ENCODE results near the gene ACP6.

Gene ACP6

GRCh38 chr1:147651466-147651865 lies 18.9 kb downstream of the ACP6 start:
- peak; percentile 3 for DNase-seq (ENCODE audit: low read depth)

GRCh38 chr1:147648933-147649332 lies 21.4 kb downstream of the ACP6 start:
- DNase-seq (ENCODE audit: low read depth) = no peak

- DNase-seq (ENCODE audit: low read depth) = no peak
These were observed 22.3 kb downstream of the ACP6 start for GRCh38 chr1:147647796-147648633.

- DNase-seq (ENCODE audit: low read depth) = no peak
These were observed 26.4 kb downstream of the ACP6 start for GRCh38 chr1:147643974-147644373.

- DNase-seq (ENCODE audit: low read depth) = peak; percentile 49
These were observed 28.4 kb downstream of the ACP6 start for GRCh38 chr1:147641695-147642592.

- DNase-seq (ENCODE audit: low read depth) = no peak
These were observed 29.0 kb downstream of the ACP6 start for GRCh38 chr1:147641291-147641690.

- DNase-seq (ENCODE audit: low read depth) = peak; percentile 87
These were observed 29.7 kb downstream of the ACP6 start for GRCh38 chr1:147640553-147641165.

GRCh38 chr1:147636314-147636713 lies 34.0 kb downstream of the ACP6 start:
- DNase-seq (ENCODE audit: low read depth) = no peak

- no peak for DNase-seq (ENCODE audit: low read depth)
These were observed 35.0 kb downstream of the ACP6 start for GRCh38 chr1:147635342-147635741.

GRCh38 chr1:147634645-147635044 lies 35.7 kb downstream of the ACP6 start:
- no peak for DNase-seq (ENCODE audit: low read depth)

- no peak for DNase-seq (ENCODE audit: low read depth)
These were observed 36.6 kb downstream of the ACP6 start for GRCh38 chr1:147633759-147634158.

GRCh38 chr1:147631839-147632238 lies 38.5 kb downstream of the ACP6 start:
- no peak for DNase-seq (ENCODE audit: low read depth)

GRCh38 chr1:147630447-147630846 lies 39.9 kb downstream of the ACP6 start:
- no peak for DNase-seq (ENCODE audit: low read depth)

GRCh38 chr1:147630022-147630421 lies 40.3 kb downstream of the ACP6 start:
- no peak for DNase-seq (ENCODE audit: low read depth)

- DNase-seq (ENCODE audit: low read depth) = no peak
These were observed 41.9 kb downstream of the ACP6 start for GRCh38 chr1:147628441-147628840.

- DNase-seq (ENCODE audit: low read depth) = peak; percentile 36
These were observed 42.8 kb downstream of the ACP6 start for GRCh38 chr1:147627435-147628110.

GRCh38 chr1:147626739-147627138 lies 43.6 kb downstream of the ACP6 start:
- DNase-seq (ENCODE audit: low read depth) = no peak

GRCh38 chr1:147626291-147626690 lies 44.0 kb downstream of the ACP6 start:
- no peak for DNase-seq (ENCODE audit: low read depth)

GRCh38 chr1:147625362-147625995 lies 44.8 kb downstream of the ACP6 start:
- DNase-seq (ENCODE audit: low read depth) = no peak

- DNase-seq (ENCODE audit: low read depth) = no peak
These were observed 45.8 kb downstream of the ACP6 start for GRCh38 chr1:147624529-147624928.

- DNase-seq (ENCODE audit: low read depth) = no peak
These were observed 46.3 kb downstream of the ACP6 start for GRCh38 chr1:147624011-147624410.

GRCh38 chr1:147622731-147623130 lies 47.6 kb downstream of the ACP6 start:
- DNase-seq (ENCODE audit: low read depth) = peak; percentile 66
